AG08396 (cell line): ENCODE measurements around the gene RMND5B.
"Not testable (repeated sequence)": the region's sequence is repeated elsewhere in the genome, so short reads cannot be mapped to it uniquely, and the experiment has no call there.

Experiments used
- DNase-seq: peaks from one replicate; pipeline ENCODE4 v3.0.0; 2012; ENCODE audit warnings: low spot score, mixed read lengths

RMND5B gene

DNA sequence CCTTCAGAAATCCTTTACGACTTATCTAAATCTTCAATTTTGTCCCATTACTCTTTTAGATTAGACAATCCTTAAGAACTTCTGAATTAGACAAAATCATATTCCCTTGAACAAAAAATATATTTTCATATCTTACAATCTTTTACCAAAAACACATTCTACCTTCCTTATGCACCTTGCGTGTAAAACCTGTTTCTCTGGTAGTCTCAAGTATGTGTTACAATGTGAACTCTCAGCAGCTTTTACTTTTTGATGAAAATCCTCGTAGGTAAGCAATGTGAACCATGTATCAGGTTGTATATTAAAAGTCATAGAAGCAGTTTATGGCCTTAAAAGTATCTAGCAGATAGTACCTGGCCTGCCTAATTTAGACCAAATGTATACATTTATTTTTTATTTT, 43.6 kb downstream of the RMND5B start:
- DNase-seq = no peak

- DNase-seq = no peak
These were observed 46.0 kb downstream of the RMND5B start for GRCh38 chr5:178176791-178177190.

- DNase-seq = no peak
These were observed 46.8 kb downstream of the RMND5B start for GRCh38 chr5:178177569-178177968.

DNA sequence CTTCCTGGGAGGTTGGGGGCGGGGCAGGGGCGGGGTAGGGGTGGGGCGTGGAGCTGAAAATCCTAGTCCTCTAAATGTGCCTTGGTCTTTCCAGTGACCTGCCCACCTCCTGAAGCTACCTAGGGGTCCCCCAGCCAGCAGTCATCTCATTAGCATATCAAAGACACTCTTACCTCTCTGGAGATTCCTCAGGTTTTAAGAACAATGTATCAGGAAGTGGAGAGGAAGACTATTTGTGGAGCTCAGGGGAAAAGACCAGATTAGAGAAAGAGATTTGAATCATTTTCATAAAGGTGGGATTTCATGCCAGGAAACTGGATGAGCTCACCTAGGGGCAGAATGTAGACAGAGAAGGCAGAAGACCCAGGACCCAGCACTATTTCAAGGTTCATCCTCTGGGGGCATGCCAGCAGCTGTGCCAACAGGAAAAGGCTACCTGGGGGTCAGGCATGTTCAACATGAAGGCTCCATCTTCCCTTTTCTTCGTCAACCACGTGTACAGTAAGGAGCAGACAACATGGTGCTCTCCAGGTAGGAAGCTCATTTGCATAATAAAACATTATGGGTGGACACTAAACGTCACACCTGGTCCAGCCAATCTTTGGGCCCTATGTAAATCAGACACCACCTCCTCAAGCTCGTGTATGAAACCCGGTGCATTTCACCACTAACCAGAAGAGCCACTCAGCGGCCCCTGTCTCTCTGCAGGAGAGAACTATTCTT, 49.5 kb downstream of the RMND5B start:
- DNase-seq = no peak

- DNase-seq = no peak
These were observed 51.5 kb downstream of the RMND5B start for GRCh38 chr5:178182158-178182876.

DNA sequence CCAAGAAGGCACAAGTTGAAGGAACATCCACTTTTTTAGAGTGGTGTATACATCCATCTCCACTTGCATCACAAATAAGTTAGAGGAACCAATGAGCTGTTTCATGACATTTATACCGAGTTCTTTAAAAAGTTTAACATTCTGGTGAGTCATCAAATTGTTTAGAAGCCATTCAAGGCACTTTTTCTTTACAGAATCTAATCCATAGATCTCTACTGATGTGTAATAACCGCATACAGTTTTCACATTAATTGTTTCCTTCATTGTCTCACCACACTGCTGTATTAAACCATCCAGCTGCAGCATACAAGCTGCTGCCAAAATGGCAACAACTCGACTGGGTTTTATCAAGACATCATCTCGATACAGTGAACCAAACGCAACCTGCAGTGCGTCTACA, 55.6 kb downstream of the RMND5B start:
- no peak for DNase-seq

DNA sequence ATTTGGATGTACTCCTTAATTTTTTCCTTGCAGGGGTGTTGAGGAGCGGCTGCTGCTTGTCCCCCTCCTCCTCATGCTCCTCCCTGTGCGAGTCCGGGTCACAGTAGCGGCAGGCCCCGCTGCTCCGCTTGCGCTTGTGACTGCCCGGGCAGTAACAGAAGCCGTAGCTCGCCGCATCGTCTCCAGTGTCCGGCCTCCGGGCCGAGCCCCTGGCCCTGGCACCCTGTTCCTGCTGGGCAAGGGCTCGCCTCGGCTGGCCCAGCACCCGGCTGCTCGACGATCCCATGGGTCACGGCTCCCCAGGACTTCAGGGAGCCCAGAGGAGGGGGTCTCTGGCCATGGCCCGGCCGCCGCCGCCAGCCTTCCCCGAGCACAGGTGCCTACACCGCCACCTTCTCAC, 56.2 kb downstream of the RMND5B start, which contains the start of gene GMCL2:
Gene GMCL2, minus strand, starts transcription at position 358 of the 400 bp plus-strand sequence. Its CDS starts 72 bp downstream, at position 286.
- DNase-seq = no peak

- no peak for DNase-seq
These were observed 58.6 kb downstream of the RMND5B start for GRCh38 chr5:178189433-178189832.

DNA sequence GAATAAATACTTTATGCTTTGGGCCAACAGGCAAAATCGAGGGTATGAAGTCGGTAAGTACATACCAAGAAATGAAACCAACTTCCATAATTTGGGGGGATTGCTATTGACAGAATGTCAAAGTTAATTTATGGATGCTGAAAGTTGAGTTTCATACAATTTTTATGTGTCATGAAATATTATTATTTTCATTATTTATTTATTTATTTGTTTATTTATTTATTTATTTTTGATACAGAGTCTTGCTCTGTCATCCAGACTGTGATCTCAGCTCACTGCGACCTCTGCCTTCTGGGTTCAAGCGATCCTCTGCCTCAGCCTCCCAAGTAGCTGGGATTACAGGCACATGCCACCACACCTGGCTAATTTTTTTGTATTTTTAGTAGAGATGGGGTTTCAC, 60.8 kb downstream of the RMND5B start:
- no peak for DNase-seq

- DNase-seq = no peak
These were observed 61.4 kb downstream of the RMND5B start for GRCh38 chr5:178192244-178192643.

GRCh38 chr5:178192787-178193186, 62.0 kb downstream of the RMND5B start:
- no peak for DNase-seq

GRCh38 chr5:178193251-178193809, 62.5 kb downstream of the RMND5B start:
- DNase-seq = no peak

- DNase-seq = no peak
These were observed 63.2 kb downstream of the RMND5B start for GRCh38 chr5:178194026-178194425.

DNA sequence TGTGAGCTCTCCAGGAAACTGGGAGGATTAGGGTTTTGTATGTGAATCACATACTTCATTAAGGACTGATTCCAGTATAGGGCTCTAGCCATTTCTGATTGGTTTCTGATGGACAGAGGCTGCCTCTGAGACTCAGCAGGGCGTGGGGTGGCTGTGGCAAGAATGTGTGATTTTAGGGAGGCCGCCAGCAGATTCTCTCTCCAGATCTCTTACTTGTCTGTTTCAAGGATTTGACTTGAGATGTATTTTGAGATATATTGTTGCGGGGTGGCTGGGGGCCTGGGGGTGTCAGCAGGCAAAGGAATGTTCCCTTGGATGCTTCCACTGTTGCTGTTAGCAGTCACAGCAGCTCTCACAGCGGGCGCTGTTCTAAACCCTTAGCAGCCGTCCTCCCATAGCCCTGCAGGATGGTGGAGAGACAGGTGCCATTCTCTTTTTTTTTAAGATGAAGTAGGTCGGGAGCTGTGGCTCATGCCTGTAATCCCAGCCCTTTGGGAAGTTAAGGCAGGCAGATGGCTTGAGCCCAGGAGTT, 65.5 kb downstream of the RMND5B start:
- no peak for DNase-seq

DNA sequence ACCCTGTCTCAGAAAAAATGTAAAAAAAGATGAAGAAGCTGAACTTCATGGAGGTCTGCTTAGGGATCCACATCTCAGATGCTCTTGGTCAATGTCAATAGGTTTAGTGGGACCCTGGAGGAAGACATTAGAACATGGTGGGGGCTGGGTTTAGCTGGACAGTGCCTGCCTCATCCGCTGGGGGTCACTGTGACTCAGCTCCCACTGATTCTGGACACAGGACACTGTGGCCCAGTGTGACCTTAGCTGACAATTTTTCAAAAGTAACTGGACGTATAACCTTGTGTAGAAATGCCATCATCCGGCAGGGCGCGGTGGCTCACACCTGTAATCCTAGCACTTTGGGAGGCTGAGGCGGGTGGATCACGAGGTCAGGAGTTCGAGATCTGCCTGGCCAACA, 66.2 kb downstream of the RMND5B start:
- no peak for DNase-seq

DNA sequence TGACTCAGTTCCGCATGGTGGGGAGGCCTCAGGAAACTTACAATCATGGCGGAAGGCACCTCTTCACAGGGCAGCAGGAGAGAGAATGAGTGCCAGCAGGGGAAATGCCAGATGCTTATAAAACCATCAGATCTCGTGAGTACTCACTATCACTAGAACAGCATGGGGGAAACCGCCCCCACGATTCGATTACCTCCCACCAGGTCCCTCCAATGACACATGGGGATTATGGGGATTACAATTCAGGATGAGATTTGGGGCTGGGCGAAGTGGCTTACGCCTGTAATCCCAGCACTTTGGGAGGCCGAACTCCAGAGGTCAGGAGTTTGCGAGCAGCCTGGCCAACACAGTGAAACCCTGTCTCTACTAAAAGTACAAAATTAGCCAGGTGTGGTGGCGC, 67.3 kb downstream of the RMND5B start:
- DNase-seq = not testable (repeated sequence)

GRCh38 chr5:178198706-178199105, 67.9 kb downstream of the RMND5B start:
- DNase-seq = no peak

DNA sequence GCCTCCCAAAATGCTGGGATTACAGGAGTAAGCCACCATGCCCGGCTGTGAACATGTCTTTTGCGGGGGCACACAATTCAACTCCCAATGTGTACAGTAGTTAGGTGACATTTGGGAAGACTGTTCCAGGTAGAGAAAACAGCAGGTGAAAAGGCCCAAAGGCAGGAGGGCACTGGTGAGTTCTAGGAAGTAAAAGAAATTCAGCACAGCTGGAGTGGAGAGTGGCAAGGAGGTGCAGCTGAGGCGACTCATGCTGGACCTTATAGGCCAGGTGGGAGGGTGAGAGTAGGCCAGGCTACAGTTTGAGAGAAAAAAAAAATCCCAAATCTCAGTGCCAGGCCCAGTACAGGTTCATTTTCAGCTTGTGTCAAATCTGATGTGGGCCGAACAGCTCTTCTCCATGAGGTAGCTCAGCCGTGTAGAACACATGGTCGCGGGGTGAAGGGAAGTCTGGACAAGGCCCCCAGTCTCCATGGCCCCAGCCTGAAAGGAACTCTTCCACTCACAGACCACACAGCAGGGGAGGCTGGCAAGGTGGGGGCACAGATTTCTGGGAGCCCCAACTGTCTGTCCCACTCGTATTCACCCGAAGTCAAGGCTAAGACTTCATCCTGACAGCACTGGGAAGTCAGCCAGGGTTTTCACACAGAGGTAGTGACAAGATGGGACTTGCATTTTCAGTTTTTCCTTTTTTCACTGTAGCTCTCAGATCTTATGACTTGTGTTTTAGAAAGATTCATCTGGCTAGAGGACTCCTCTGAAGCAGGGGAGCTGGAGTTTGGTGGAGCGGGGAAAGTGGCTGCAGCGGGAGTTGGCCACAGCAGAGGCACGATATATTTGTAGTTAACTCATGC, 69.0 kb downstream of the RMND5B start:
- no peak for DNase-seq
